ENCODE measurements around the gene SDHAF4.
A peak's percentile ranks its signal among the peaks of the same experiment; 100 is the strongest.
"Not testable (repeated sequence)": the region's sequence is repeated elsewhere in the genome, so short reads cannot be mapped to it uniquely, and the experiment has no call there.

The SDHAF4 gene

GRCh38 chr6:70566751-70567382 lies at the start of gene SDHAF4:
Gene SDHAF4, plus strand, starts transcription at chr6:70566930. Its CDS starts 11 bp downstream, at chr6:70566941.
- DNase-seq, result peak; percentile 93

- DNase-seq, result no peak
Observed at GRCh38 chr6:70518723-70519122, 48.0 kb upstream of the SDHAF4 start.

- no peak for DNase-seq
Observed at GRCh38 chr6:70520575-70520974, 46.2 kb upstream of the SDHAF4 start.

DNA sequence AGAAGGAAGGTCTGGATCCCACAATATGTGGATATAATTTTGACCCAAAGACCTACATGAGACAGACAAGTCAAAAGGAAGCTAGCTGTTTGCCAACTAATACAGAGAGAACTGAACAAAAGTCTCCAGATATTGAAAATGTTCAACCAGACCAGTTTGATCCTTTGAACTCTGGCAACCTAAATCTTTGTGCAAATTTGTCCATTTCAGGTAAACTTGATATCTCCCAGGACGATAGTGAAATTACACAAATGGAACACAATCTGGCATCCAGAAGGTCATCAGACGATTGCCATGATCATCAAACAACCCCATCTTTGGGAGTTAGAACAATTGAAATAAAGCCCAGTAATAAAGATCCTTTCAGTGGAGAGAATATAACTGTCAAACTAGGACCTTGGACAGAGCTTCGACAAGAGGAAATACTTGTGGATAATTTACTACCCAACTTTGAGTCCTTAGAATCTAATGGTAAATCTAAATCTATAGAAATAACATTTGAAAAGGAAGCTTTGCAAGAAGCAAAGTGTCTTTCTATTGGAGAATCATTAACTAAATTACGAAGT lies 41.9 kb upstream of the SDHAF4 start:
- no peak for DNase-seq

- DNase-seq, result no peak
Observed at GRCh38 chr6:70527071-70527737, 39.5 kb upstream of the SDHAF4 start.

DNA sequence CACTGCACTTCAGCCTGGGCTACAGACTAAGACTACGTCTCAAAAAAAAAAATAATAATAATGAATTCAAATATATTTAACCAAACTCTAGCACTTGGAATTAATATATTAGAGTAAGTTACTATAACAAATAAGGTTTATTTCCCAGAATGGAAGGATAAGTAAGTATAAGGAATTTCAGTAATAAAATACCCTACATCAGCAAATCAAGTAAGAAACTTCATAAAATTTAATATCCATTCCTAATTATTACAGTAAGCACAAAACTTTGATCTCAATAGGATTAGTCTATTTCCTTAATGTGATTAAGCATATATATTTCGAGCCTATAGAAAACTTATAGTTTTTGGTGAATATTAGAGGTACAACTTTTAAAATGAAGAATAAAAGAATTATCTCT lies 36.7 kb upstream of the SDHAF4 start:
- DNase-seq, result no peak

- DNase-seq, result no peak
Observed at GRCh38 chr6:70531133-70531532, 35.6 kb upstream of the SDHAF4 start.

DNA sequence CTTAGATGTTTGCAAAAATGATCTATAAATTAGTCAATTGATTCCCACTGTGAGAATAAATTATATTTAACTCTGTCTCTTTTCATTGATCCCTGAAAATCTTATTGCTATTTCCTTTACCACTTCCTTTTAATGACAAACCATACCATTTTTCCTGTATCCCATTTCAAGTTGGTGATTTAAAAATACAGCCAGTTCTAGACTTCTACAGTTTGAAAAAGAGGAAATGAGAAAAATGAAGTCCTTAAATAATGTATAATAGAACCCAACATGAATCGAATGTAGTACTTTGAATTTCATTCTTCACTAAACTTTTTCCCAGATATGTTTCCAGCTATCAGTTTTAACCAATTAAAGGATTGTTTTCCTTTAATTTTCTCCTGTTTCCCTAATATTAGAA lies 29.5 kb upstream of the SDHAF4 start:
- DNase-seq, result no peak

- DNase-seq, result no peak
Observed at GRCh38 chr6:70538376-70538775, 28.4 kb upstream of the SDHAF4 start.

DNA sequence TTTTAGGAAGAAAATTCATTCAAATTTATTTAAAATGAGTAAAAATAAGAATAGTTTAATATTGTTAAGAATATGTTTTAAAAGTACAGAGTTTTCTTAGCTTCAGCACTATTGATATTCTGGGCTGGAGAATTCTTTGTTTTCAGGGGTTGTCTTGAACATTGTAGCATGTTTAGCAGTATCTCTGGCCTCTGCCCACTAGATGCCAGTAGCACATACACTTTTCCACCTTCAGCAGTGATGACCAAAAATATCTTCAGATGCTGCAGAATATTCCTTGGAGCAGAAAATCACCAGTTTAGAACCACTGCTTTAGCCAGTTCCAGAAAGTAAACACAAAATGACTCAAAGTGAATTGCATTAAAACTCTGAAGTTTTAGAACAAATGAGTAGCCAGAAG lies 19.4 kb upstream of the SDHAF4 start:
- DNase-seq, result no peak

GRCh38 chr6:70547905-70548304 lies 18.8 kb upstream of the SDHAF4 start:
- DNase-seq, result no peak

DNA sequence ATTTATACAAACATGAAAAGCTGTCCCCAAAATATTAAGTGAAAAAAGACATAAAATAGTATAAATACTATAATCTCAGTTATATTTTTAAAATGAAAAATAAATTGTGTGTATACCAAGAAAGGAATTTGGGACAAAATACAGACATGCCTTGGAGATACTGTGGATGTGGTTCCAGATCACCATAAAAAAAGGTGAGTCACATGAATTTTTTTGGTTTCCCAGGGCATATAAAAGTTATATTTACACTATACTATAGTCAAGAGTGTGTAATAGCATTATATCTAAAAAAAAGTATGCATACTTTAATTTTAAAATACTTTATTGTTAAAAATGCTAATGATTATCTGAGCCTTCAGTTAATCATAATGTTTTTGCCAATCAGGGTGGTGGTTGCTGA lies 17.4 kb upstream of the SDHAF4 start:
- no peak for DNase-seq

DNA sequence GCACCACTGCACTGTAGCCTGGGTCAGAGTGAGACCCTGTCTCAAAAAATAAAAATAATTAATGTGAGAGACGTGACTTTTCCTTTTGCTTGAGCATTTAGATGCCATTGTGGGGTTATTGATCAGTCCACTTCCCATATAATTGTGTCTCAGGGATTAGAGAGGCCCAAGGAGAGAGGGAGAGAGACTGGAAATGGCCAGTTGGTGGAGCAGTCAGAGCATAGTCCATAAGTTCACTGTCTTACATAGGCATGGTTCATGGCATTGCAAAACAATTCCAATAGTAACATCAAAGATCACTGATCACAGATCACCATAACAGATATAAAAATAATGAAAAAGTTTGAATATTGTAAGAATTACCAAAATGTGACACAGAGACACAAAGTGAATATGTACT lies 15.2 kb upstream of the SDHAF4 start:
- DNase-seq, result no peak

GRCh38 chr6:70552286-70552940 lies 14.3 kb upstream of the SDHAF4 start:
- DNase-seq, result not testable (repeated sequence)

GRCh38 chr6:70552974-70553373 lies 13.8 kb upstream of the SDHAF4 start:
- DNase-seq, result no peak

DNA sequence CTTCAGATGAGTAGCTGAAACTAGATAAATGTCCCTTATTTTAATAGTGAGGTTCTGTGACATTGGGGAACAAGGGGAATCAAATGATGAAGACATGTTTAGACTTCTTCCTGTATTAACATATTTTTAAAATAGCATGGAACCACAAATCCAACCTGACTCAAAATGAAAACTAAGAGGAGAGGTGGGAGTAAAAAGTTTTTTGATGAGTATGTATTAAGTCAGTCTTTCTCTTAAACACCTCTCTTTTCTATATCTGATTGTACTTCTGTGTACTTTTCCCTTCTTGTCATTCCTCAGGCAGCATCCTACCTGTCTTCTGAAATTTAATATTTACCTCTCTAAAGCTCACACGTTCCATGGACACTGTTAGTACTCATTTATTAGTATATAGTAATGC lies 8.7 kb upstream of the SDHAF4 start:
- no peak for DNase-seq

GRCh38 chr6:70562401-70562800 lies 4.3 kb upstream of the SDHAF4 start:
- not testable (repeated sequence) for DNase-seq

- DNase-seq, result no peak
Observed at GRCh38 chr6:70563530-70563929, 3.2 kb upstream of the SDHAF4 start.

DNA sequence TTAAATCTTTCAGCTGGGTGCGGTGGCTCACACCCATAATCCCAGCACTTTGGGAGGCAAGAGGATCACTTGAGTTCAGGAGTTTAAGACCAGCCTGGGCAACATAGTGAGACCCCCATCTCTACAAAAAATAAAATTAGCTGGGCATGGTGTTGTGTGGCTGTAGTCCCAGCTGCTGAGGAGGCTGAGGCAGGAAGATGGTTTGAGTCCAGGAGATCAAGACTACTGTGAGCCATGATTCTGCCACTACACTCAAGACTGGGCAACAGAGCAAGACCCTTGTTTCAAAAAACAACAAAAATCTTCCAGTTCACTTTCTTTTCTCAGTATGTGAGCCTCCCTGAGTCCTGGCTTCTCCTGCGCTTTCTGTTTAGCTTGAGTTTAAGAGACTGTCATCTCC lies 7.9 kb downstream of the SDHAF4 start:
- DNase-seq, result no peak

DNA sequence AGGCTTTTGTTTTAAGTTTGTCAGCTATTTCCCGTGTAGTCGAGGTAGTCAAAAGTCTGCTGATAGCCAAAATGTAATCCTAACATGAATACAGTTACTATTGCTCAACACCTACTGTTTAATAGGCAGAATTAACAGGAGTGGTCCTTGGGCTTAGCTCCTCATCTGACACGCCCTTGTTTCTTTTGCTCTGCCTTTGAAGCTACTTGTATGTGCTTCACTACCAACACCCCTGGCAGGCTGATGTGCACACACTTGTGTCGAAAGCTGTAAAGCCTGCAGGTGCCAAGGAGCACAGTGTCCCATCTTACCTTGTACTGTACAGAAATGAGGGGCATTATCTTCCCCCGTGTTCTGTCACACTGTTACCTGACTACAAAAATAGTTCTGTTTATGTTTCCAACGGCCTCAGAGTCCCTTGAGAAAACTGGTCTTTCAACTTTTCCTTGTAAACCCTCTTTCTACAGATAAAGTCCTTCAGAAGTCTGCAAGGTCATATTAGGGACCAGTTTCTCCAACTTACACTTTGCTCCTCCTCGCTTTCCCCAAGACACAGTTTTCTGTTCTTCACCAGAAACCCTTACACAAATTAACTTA lies 9.3 kb downstream of the SDHAF4 start:
- DNase-seq, result no peak

DNA sequence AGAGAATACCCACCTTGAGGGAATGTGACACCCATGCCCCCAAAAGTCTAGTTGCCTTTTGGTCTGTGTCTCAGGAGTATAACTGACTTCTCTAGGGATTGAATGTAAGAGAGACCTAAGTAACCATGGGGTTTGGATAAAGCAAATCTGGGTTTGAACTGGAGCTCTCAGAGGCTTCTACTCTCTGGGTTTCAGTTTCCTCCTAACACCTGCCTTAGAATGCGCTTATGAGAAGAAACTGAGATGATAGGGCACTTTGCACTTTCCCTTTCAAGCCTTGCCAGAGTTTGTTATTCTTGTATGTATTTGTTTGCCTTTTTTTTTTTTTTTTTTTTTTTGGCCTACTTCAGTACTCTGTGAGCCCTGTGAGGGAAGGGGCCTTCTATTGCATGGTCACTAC lies 19.4 kb downstream of the SDHAF4 start:
- no peak for DNase-seq

DNA sequence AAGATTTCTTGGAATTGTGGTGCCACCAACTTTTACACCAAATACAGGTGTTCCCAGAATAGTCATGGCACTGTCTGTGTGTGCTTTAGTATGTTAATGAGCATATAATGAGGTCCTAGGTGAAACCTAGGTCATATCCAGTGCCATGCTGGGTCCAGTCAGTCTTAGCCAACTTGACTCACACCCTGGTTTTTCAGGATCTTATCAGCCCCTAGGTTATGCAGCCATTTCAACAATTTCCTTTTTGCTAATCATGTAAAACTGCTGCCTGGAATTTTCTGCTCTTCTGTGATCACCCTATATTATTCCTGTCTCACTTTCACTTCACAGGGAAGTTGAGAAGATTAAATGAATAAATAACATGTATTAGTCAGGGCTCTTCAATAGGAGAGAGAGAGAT lies 23.7 kb downstream of the SDHAF4 start:
- no peak for DNase-seq

GRCh38 chr6:70592391-70593117 lies 25.8 kb downstream of the SDHAF4 start:
- DNase-seq, result no peak

Measured in stimulated activated CD4-positive, alpha-beta T cell treated with anti-CD3 and anti-CD28 coated beads, Interleukin-1b, Interleukin-23, amount 100 ng/mL, for 48 hours (primary cell).